Mononuclear cell (primary cell): ENCODE results near the gene MMD. TPM values are rescaled to one million over a fixed set of nuclear protein-coding genes. Genes with fewer than 3 reads are reported as not detected.
"Not testable (repeated sequence)": the region's sequence is repeated elsewhere in the genome, so short reads cannot be mapped to it uniquely, and the experiment has no call there.

Experiments used
- H3K27me3 ChIP-seq: 2 replicates; pipeline ENCODE4 v1.6.0; 2011; ENCODE audit warnings: low read length, control low read depth; ENCODE audit not compliant: insufficient read depth
- H3K4me1 ChIP-seq: 2 replicates; pipeline ENCODE4 v1.5.1; 2011; ENCODE audit warnings: mild to moderate bottlenecking, low read length, control low read depth; ENCODE audit not compliant: insufficient read depth
- H3K4me3 ChIP-seq: 2 replicates; pipeline ENCODE4 v1.5.1; 2011; ENCODE audit warnings: mild to moderate bottlenecking, low read length, moderate library complexity
- H3K9me3 ChIP-seq: 2 replicates; pipeline ENCODE4 v1.5.1; 2011; ENCODE audit warnings: low read depth, mild to moderate bottlenecking, control low read depth, low read length
- total RNA-seq: library from RNA; depleted of rRNA; stranded (reverse); fragments of >200 nt; gene quantifications from one replicate; pipeline ENCODE4 v1.2.3, GENCODE V29; 2012

The MMD gene
- total RNA-seq, 1 donor, result 82.8 TPM

GRCh38 chr17:55417411-55418268 is 4.0 kb downstream of the MMD start:
- Histone ChIP-seq H3K27me3 (no peaks in the 10 kb centered on the region), H3K4me1 (peaks cover 40% of the 10 kb centered on the region), H3K4me3 (no peak overlapping the region), H3K9me3 (no peaks in the 10 kb centered on the region)

GRCh38 chr17:55416470-55417052 is 5.1 kb downstream of the MMD start:
- Histone ChIP-seq H3K4me3 (no peak overlapping the region), H3K4me1 (peaks cover 35% of the 10 kb centered on the region), H3K9me3 (no peaks in the 10 kb centered on the region), H3K27me3 (no peaks in the 10 kb centered on the region)

DNA sequence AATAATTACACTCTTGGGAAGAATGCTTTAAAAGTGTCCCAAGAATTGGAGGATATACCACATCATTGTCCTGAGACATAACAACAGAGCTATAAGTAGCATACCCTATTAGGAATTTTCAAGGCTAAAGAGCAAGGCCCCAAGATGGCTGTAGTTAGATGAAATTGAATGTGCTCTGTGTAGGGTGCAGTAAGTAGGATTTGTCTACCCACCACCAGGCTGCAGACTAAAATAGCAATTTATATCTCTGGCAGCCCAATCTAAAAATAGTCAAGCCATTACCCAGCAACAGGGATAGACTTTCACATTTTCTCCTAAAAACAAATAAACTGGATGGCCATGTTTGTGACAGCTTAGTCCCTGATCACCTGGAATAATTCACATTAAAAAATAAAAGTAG is 5.6 kb downstream of the MMD start:
- no peaks in the 10 kb centered on the region for H3K27me3 ChIP-seq
- no peaks in the 10 kb centered on the region for H3K9me3 ChIP-seq
- peaks cover 31% of the 10 kb centered on the region for H3K4me1 ChIP-seq
- H3K4me3 ChIP-seq, result no peak overlapping the region

- Histone ChIP-seq H3K27me3 (no peaks in the 10 kb centered on the region), H3K4me1 (peaks cover 21% of the 10 kb centered on the region), H3K9me3 (no peaks in the 10 kb centered on the region), H3K4me3 (no peak overlapping the region)
Measured at GRCh38 chr17:55414983-55415382, 6.7 kb downstream of the MMD start.

DNA sequence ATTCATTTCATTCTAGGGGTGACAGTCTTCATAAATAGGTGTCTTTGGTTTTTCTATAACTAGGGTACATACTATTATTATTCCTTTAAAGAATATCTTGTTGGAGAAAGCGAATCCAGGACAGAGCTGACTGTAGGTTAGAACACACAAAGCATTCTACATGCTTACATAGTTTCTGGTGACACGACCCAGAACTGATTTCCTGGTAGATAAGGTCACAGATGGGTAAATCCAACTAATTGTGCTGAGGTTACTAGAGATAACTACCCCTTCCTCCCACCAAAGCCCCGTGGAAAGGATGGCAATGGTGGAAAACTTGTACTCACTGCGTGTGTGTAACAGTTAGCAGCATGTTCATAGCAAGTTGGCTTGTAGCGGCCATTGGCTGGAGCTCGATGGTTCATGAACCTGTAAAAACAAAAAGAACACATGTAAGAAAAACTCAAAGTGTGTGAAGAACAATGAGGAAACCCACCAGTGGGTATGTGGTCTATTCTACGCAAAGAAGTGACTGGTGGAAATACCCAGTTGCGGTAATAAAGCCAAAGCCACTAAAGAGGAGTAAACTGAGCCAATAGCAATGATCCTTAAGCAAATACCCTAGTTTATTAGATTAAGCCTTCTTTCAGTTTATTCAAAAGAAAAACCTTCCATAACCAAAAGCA is 7.7 kb downstream of the MMD start:
- H3K4me1 ChIP-seq, result peaks cover 12% of the 10 kb centered on the region
- no peaks in the 10 kb centered on the region for H3K27me3 ChIP-seq
- H3K9me3 ChIP-seq, result no peaks in the 10 kb centered on the region
- no peak overlapping the region for H3K4me3 ChIP-seq

GRCh38 chr17:55411463-55411855 is 10.2 kb downstream of the MMD start:
- Histone ChIP-seq H3K9me3 (no peaks in the 10 kb centered on the region), H3K4me3 (no peak overlapping the region), H3K4me1 (peaks cover 2% of the 10 kb centered on the region), H3K27me3 (no peaks in the 10 kb centered on the region)

GRCh38 chr17:55410722-55411462 is 10.7 kb downstream of the MMD start:
- Histone ChIP-seq H3K27me3 (no peaks in the 10 kb centered on the region), H3K4me1 (no peaks in the 10 kb centered on the region), H3K4me3 (no peak overlapping the region), H3K9me3 (no peaks in the 10 kb centered on the region)

- Histone ChIP-seq H3K4me3 (no peak overlapping the region), H3K9me3 (no peaks in the 10 kb centered on the region), H3K4me1 (peaks cover 3% of the 10 kb centered on the region), H3K27me3 (no peaks in the 10 kb centered on the region)
Measured at GRCh38 chr17:55409030-55409800, 12.4 kb downstream of the MMD start.

- H3K27me3 ChIP-seq, result no peaks in the 10 kb centered on the region
- no peak overlapping the region for H3K4me3 ChIP-seq
- H3K4me1 ChIP-seq, result peaks cover 4% of the 10 kb centered on the region
- H3K9me3 ChIP-seq, result no peaks in the 10 kb centered on the region
Measured at GRCh38 chr17:55407641-55408566, 13.7 kb downstream of the MMD start.

- no peak overlapping the region for H3K4me3 ChIP-seq
Measured at GRCh38 chr17:55405600-55405999, 16.0 kb downstream of the MMD start.

DNA sequence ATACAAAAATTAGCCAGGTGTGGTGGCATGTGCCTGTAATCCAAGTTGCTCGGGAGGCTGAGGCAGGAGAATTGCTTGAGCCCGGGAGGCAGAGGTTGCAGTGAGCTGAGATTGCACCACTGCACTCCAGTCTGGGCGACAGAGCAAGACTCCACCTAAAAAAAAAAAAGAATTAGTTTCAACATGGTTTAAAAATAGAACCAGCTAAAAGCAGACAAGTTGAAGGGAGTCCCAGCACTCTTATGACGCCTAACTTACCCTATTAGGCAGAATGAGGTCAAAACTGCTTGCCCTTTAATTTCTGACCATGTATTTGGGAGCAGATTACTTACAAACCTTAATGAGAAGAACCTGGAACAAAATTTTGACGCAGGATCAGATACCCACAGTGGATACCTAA is 17.4 kb downstream of the MMD start:
- not testable (repeated sequence) for H3K4me1 ChIP-seq, H3K9me3 ChIP-seq, H3K27me3 ChIP-seq, H3K4me3 ChIP-seq

More at GRCh38 chr17:55405600-55405999, 16.0 kb downstream of the MMD start:
- Histone ChIP-seq H3K27me3 (no peaks in the 10 kb centered on the region), H3K4me1 (peaks cover 4% of the 10 kb centered on the region), H3K9me3 (no peaks in the 10 kb centered on the region)

DNA sequence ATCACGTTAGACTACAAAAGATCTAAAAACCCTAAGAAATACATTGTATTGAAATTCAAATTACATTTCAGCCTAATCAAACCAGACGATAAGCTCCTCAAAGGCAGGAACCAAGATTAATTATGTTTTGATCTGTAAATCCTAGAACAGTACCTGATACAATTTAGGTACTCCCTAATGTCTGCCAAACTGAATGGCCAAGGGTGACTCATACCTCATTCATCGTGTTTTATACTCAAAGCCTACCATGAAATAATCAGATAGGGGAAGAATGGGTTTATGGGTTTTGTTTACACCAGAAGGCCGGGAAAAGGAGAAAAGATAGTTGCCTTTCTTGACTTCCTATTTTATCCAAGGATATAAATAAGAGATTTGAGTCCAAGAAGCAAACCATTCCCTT is 19.3 kb downstream of the MMD start:
- H3K4me3 ChIP-seq, result no peak overlapping the region
- no peaks in the 10 kb centered on the region for H3K27me3 ChIP-seq
- peaks cover 4% of the 10 kb centered on the region for H3K4me1 ChIP-seq
- H3K9me3 ChIP-seq, result no peaks in the 10 kb centered on the region

DNA sequence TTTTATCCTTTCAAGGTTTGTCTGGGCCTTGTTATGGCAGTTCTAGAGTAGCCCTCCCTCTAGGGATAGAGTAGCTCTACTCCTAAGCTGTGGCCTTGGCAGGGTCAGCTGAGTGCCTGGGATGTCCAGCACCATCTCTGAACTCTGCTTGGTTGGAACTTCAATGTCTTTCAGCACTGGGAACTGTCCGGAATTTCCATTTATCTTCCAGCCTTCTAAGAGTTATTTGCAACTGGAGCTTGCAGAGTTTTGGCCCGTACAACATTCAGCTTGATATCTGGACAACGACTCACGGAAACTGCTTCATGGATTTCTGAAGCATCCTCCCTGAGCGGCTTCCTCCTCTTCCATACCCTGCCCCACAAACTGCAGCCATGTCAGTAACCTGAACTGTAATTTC is 22.9 kb downstream of the MMD start:
- no peak overlapping the region for H3K4me3 ChIP-seq
- H3K27me3 ChIP-seq, result no peaks in the 10 kb centered on the region
- peaks cover 17% of the 10 kb centered on the region for H3K4me1 ChIP-seq
- H3K9me3 ChIP-seq, result no peaks in the 10 kb centered on the region
